Stomach smooth muscle (tissue), 2 donors: ENCODE results near the gene LRRC2.

ENCODE experiments used
- H3K27ac ChIP-seq: one replicate; pipeline ENCODE4 v1.7.0; 2013; ENCODE audit warnings: mild to moderate bottlenecking, low read length, inconsistent platforms
- H3K27me3 ChIP-seq, 2 donors: one replicate each; pipeline ENCODE4 v1.7.0; 2013; ENCODE audit warnings: low read length in 2 of 2; ENCODE audit not compliant: insufficient read depth in 2 of 2, control insufficient read depth in 1 of 2
- H3K36me3 ChIP-seq, 2 donors: one replicate each; pipeline ENCODE4 v1.7.0; 2013; ENCODE audit warnings: low read length in 2 of 2; ENCODE audit not compliant: control insufficient read depth in 2 of 2, insufficient read depth in 2 of 2
- H3K4me1 ChIP-seq: one replicate; pipeline ENCODE4 v1.7.0; 2013; ENCODE audit warnings: low read length; ENCODE audit not compliant: control insufficient read depth, insufficient read depth
- H3K4me3 ChIP-seq, 2 donors: one replicate each; pipeline ENCODE4 v1.7.0; 2013; ENCODE audit warnings: low read length in 2 of 2
- H3K9ac ChIP-seq, 2 donors: one replicate each; pipeline ENCODE4 v1.7.0; 2013; ENCODE audit warnings: low read length in 2 of 2, mild to moderate bottlenecking in 1 of 2
- H3K9me3 ChIP-seq, 2 donors: one replicate each; pipeline ENCODE4 v1.7.0; 2013; ENCODE audit warnings: low read length in 2 of 2; ENCODE audit not compliant: control insufficient read depth in 2 of 2
- donor health status: healthy.
- donor health status: Pancreatic carcinoma.

Gene LRRC2

DNA sequence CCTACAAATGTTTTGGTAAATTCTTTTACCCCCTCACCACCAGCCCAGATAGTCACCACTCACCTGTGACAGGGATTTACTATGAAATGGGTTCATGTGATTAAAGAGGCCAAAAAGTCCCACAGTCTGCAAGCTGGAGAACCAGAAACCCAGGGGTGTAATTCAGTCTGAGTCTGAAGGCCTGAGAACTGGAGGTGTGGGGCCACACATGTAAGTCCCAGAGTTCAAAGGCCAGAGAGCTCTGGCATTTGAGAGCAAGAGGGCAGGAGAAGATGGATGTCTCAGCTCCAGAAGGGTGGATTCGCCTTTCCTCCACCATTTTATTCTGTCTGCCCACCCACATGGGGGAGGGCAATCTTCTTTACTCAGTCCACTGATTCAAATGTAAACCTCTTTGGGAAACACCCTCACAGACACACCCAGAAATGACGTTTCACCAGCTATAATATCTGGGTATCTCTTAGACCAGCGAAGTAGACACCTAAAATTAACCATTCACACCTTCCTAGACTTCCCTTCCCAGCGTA is 56.4 kb downstream of the LRRC2 start:
- no peak overlapping the region for H3K9ac ChIP-seq
- no peaks in the 10 kb centered on the region for H3K4me1 ChIP-seq
- H3K27me3 ChIP-seq, result no peaks in the 10 kb centered on the region
- H3K4me3 ChIP-seq, result no peak overlapping the region
- H3K27ac ChIP-seq, result no peak overlapping the region
- H3K36me3 ChIP-seq, result no peaks in the 10 kb centered on the region
- H3K9me3 ChIP-seq, result no peaks in the 10 kb centered on the region

DNA sequence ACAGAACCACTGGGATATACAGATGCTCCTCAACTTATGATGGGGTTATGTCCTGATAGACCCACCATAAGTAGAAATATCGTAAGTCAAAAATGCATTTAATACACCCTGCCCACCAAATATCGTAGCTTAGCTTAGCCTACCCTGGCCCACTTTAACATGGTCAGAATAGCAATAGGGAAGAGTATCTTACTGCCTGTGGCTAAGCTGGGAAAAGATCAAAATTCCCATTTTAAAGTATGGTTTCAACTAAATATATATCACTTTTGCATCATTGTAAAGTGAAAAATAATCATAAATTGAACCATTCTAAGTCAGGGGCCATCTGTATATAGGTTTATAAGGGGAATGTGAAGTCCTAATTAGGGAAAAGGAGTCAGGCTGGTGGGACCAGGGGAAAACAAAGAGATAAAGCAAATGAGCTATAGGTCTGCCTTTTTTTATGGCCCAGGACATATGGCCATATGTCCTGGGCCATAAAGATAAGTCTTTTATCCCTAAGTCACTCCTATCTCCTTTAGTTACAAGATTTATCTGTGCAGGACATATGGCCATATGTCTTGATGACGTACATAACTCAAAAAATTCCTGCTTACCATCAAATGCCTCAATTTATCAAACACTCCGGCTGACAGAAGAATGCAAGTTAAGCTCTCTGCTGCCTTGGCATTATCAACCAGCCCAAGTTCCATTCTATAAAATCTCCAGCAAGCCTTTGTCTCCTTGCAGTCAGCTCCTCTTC is 57.1 kb downstream of the LRRC2 start:
- no peaks in the 10 kb centered on the region for H3K36me3 ChIP-seq
- no peaks in the 10 kb centered on the region for H3K4me1 ChIP-seq
- H3K27me3 ChIP-seq, result no peaks in the 10 kb centered on the region
- no peak overlapping the region for H3K4me3 ChIP-seq
- no peak overlapping the region for H3K9ac ChIP-seq
- H3K9me3 ChIP-seq, result no peaks in the 10 kb centered on the region
- H3K27ac ChIP-seq, result no peak overlapping the region

DNA sequence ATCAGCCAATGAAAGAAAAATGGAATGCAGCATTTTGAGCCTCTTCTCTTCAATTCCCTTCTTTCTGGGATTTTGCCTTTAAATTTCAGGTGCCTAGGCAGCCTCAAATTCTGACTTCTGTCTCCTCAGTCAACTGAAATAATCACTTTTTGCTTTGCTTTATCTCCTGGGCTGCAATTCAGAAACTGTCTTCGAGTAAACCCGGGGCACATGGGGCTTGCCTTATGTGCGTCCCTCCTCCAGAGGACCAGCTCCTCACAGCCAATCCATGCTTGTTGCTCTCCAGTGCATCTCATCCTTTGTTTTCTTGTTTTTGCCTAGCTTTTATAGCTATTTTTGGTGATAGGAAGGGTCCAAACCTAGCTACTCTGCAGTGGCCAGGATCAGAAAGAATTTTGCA is 59.6 kb downstream of the LRRC2 start:
- Histone ChIP-seq H3K27me3 (no peaks in the 10 kb centered on the region), H3K27ac (no peak overlapping the region), H3K9me3 (no peaks in the 10 kb centered on the region), H3K4me1 (no peaks in the 10 kb centered on the region), H3K36me3 (no peaks in the 10 kb centered on the region), H3K9ac (no peak overlapping the region), H3K4me3 (no peak overlapping the region)

DNA sequence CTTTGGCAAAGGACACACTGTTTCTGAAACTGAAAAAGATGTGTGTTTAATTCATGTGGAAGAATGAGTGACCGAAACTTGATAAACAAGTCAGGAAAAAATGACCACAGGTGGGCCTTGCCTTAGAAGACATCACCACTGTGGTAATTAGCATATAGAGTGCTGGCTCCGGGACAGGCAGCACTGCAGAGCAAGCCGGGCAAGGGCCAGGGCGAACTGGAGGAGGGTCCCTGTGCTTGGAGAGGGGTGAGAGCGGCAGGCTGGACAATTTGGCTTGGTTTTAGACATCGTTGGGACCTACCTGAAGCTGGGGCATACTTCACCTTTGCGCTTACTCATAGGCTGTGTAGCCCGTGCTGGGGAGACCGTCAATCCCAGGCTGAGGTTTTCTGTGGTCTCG is 60.1 kb downstream of the LRRC2 start:
- H3K27ac ChIP-seq, result no peak overlapping the region
- no peak overlapping the region for H3K9ac ChIP-seq
- H3K36me3 ChIP-seq, result no peaks in the 10 kb centered on the region
- H3K9me3 ChIP-seq, result no peaks in the 10 kb centered on the region
- H3K4me1 ChIP-seq, result no peaks in the 10 kb centered on the region
- H3K4me3 ChIP-seq, result no peak overlapping the region
- no peaks in the 10 kb centered on the region for H3K27me3 ChIP-seq

DNA sequence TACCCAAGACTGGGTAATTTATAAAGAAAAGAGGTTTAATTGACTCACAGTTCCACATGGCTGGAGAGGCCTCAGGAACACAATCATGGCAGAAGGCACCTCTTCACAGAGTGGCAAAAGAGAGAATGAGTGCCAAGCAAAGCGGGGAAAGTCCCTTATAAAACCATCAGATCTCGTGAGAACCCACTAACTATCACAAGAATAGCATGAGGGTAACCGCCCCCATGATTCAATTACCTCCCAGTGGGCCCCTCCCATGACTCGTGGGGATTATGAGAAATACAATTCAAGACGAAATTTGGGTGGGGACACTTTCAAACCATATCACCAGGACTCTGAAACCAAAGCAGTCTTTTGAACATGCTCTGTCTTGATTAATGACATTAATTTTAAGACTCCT is 61.3 kb downstream of the LRRC2 start:
- Histone ChIP-seq H3K9me3 (no peaks in the 10 kb centered on the region), H3K9ac (no peak overlapping the region), H3K27ac (no peak overlapping the region), H3K4me1 (no peaks in the 10 kb centered on the region), H3K36me3 (no peaks in the 10 kb centered on the region), H3K27me3 (no peaks in the 10 kb centered on the region), H3K4me3 (no peak overlapping the region)

DNA sequence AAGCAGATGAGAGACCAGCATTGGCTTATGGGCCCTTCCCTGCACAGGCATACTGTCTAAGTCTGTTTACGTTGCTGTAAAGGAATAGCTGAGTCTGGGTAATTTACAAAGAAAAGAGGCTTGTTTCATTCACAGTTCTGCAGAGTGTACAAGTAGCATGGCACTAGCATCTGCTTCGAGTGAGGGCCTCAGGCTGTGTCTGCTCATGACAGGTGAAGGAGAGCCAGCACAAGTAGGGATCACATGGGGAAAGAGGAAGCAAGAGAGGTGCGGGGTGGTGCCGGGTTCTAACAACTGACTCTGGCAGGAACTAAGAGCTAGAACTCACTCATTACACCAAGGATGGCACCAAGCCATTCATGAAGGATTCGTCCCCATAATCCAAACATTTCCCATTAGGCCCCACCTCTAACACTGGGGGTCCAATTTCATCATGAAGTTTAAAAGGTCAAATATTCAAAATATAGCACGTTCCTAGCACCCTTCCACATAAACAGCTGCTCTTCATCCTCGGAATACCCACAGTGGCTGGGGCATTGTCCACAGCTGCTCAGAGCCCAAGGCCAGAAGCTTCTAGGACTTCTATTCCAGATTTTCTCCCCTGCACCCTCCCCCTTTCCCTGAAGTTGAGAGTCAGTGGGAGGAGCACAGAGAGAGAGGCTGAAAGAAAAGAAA is 62.8 kb downstream of the LRRC2 start:
- Histone ChIP-seq H3K36me3 (no peaks in the 10 kb centered on the region), H3K4me3 (no peak overlapping the region), H3K4me1 (no peaks in the 10 kb centered on the region), H3K9me3 (no peaks in the 10 kb centered on the region), H3K27ac (no peak overlapping the region), H3K9ac (no peak overlapping the region), H3K27me3 (no peaks in the 10 kb centered on the region)

DNA sequence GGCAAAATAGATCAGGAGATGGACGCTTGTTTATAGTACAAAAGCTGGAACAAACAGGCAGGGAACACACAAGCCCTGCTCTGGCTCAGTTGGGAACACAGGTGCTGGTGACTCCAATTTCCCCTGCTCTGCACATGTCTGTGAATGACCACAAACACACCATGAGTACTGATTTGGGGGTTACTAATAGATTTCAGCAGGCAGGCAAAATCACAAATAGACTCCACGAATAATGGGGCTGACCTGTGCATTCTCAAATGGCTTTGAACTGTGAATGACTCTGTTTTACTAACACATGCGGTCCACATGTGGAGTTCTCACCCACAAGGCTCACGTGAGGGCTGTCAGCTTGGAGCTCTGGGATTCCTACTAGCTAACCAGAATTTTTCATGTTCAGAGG is 64.4 kb downstream of the LRRC2 start:
- no peaks in the 10 kb centered on the region for H3K36me3 ChIP-seq
- no peaks in the 10 kb centered on the region for H3K4me1 ChIP-seq
- H3K4me3 ChIP-seq, result no peak overlapping the region
- no peak overlapping the region for H3K27ac ChIP-seq
- no peak overlapping the region for H3K9ac ChIP-seq
- H3K9me3 ChIP-seq, result no peaks in the 10 kb centered on the region
- no peaks in the 10 kb centered on the region for H3K27me3 ChIP-seq

DNA sequence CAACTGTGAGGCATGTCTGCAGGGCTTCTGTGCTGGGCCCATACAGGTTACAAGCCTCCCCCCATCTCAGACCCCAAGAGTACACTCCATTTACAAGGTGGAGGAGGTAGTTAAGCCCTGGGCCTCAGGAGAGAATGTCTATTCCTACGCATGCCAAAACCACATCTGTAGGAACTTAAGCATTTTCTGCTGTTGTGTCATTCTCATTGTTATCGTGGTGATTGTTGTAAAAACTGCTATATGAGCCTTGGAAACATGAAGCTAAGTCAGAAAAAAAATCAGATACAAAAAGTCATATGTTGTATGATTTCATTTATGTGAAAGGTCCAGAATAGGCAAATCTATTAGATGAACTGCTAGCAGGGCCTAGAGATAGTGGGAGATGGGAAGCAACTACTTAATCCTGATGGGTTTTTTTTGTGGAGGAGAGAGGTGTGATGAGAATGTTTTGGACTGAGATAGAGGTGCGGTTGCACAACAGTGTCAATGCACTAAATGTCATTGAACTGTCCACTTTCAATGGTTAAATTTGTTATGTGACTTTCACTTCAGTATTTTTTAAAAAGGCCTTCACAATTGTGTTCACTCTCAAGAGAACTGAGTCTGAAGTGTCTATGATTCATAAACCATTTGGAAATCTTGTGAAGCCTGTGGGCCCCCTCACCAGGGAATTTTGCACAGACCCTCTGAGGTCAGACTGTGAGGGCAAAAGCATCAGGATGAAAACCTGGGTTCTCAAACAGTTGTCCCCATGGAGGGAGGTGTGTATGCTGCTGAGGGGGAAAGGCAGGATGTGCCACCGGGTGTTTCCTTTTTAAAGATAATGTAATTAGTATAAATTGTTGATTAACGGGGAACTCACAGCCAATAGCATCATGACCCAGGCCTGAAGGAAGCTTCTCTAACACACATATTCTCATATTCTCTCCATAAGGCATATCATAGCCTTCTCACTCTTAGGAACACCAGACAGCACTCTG is 65.2 kb downstream of the LRRC2 start:
- H3K9me3 ChIP-seq, result no peaks in the 10 kb centered on the region
- H3K4me1 ChIP-seq, result peaks cover 2% of the 10 kb centered on the region
- H3K27me3 ChIP-seq, result no peaks in the 10 kb centered on the region
- no peaks in the 10 kb centered on the region for H3K36me3 ChIP-seq
- no peak overlapping the region for H3K9ac ChIP-seq
- H3K4me3 ChIP-seq, result no peak overlapping the region
- no peak overlapping the region for H3K27ac ChIP-seq

DNA sequence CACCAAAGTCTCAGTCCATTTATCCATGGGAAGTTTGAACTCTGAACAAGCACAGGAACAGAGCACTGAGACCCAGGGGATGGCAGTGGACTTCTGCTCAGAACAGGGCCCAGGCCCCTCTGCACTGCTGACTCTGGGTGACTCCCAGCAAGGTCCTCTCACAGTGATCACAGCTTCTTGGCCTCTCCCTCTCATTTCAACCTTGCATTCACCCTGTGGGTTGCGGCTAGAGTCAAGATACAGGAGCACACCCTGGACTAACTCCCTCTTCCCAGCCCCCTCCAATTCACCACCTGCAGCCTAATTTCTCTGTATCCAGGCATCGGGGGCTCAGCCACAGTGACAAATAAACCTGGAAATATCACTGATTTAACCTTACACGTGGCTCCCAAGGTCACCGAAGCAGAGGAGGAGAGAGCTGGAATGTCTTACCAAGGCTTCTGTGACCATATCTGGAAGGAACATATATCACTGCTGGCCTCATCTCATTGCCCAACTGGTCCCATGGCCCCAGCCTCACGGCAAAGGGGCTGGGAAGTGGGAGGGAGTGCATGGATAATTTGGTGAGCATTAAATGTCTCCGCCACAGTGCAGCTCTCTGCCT is 67.1 kb downstream of the LRRC2 start:
- Histone ChIP-seq H3K9ac (no peak overlapping the region), H3K9me3 (no peaks in the 10 kb centered on the region), H3K27ac (no peak overlapping the region), H3K4me1 (peaks cover 2% of the 10 kb centered on the region), H3K27me3 (no peaks in the 10 kb centered on the region), H3K4me3 (no peak overlapping the region), H3K36me3 (no peaks in the 10 kb centered on the region)

DNA sequence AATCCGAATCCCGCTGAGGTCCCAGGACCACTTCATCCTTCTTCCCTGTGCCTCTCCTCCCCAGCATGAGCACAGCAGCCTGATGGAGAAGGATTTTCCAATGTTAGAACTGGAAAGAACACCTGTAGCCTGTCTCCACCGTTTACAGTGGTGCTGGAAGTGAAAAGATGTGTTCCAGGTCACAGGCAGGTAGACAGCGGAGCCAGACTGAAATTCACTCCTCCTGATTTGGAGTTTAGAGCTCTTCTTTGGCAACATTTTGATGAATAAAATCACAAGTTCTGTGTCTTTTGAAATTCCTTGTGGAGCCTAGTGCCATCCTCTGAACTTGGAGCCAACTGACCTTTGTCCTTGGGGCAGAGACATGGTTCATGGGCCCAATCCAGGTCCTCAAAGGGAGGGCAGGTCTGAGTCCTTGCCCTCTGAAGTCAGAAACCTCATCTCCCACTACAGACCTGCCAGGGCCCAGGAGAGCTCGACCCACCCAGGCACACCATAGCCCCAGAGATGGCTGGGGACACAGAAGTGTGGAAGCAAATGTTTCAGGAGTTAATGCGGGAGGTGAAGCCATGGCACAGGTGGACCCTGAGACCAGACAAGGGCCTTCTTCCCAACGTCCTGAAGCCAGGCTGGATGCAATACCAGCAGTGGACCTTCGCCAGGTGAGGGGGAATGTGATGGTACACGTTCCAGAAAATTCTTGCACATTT is 68.4 kb downstream of the LRRC2 start, which contains the start of gene RTP3:
Gene RTP3, plus strand, starts transcription at position 421 of the 710 bp plus-strand sequence. Its CDS starts 87 bp downstream, at position 508.
- no peaks in the 10 kb centered on the region for H3K36me3 ChIP-seq
- no peaks in the 10 kb centered on the region for H3K27me3 ChIP-seq
- H3K9ac ChIP-seq, result no peak within 1 kb of the TSS
- no peak within 1 kb of the TSS for H3K27ac ChIP-seq
- no peak within 1 kb of the TSS for H3K4me3 ChIP-seq
- peaks cover 2% of the 10 kb centered on the region for H3K4me1 ChIP-seq
- H3K9me3 ChIP-seq, result no peaks in the 10 kb centered on the region
